SK-N-SH treated with all-trans-retinoic acid at 6 μM for 48 hours (cell line): ENCODE measurements around the gene GMPS.

Experiments used
- ATAC-seq: fragments of 200-7000 bp; cut with Tn5 transposase; 3 replicates; pipeline ENCODE4 v1.9.1; 2020; ENCODE audit warnings: mild to moderate bottlenecking, moderate library complexity
- ARNTL ChIP-seq: fragments of 450-650 bp; formaldehyde crosslinking; IDR thresholded peaks from 2 replicates; pipeline ENCODE4 v1.5.0; 2020; ENCODE audit warnings: low read depth, mild to moderate bottlenecking, moderate library complexity, borderline replicate concordance
- BACH2 ChIP-seq: fragments of 250-450 bp; sonication (Bioruptor Pico); IDR thresholded peaks from 2 replicates; pipeline ENCODE4 v1.9.0; 2021; ENCODE audit warnings: mild to moderate bottlenecking, borderline replicate concordance
- CSDC2 ChIP-seq: fragments of 250-450 bp; sonication (Bioruptor Pico); IDR thresholded peaks from 2 replicates; pipeline ENCODE4 v1.5.0; 2020; ENCODE audit warnings: mild to moderate bottlenecking, moderate library complexity
- ESRRG ChIP-seq: fragments of 250-450 bp; sonication (Bioruptor Pico); IDR thresholded peaks from 2 replicates; pipeline ENCODE4 v1.6.1; 2021; ENCODE audit warnings: mild to moderate bottlenecking
- GLIS3 ChIP-seq: fragments of 250-450 bp; sonication (Bioruptor Pico); IDR thresholded peaks from 2 replicates; pipeline ENCODE4 v1.5.0; 2020; ENCODE audit warnings: mild to moderate bottlenecking, moderate library complexity
- ISL1 ChIP-seq: fragments of 250-450 bp; sonication (Bioruptor Pico); IDR thresholded peaks from 2 replicates; pipeline ENCODE4 v2.1.2; 2022; ENCODE audit warnings: mild to moderate bottlenecking, moderate library complexity
- PPARA ChIP-seq: fragments of 250-450 bp; sonication (Bioruptor Pico); IDR thresholded peaks from 2 replicates; pipeline ENCODE4 v1.5.0; 2020; ENCODE audit warnings: mild to moderate bottlenecking, borderline replicate concordance
- RARB ChIP-seq: fragments of 250-450 bp; sonication (Bioruptor Pico); IDR thresholded peaks from 2 replicates; pipeline ENCODE4 v1.8.0; 2021; ENCODE audit warnings: mild to moderate bottlenecking, moderate library complexity
- SNAI2 ChIP-seq: fragments of 250-450 bp; sonication (Bioruptor Pico); IDR thresholded peaks from 2 replicates; pipeline ENCODE4 v1.5.0; 2020; ENCODE audit warnings: mild to moderate bottlenecking, moderate library complexity
- TCF4 ChIP-seq: fragments of 250-450 bp; sonication (Bioruptor Pico); IDR thresholded peaks from 2 replicates; pipeline ENCODE4 v1.8.0; 2021; ENCODE audit warnings: mild to moderate bottlenecking, moderate library complexity, borderline replicate concordance
- TOX ChIP-seq: fragments of 250-450 bp; sonication (Bioruptor Pico); IDR thresholded peaks from 2 replicates; pipeline ENCODE4 v1.8.0; 2021; ENCODE audit warnings: mild to moderate bottlenecking, moderate library complexity, borderline replicate concordance
- ZC3H10 ChIP-seq: fragments of 250-450 bp; sonication (Bioruptor Pico); IDR thresholded peaks from 2 replicates; pipeline ENCODE4 v1.5.1; 2021; ENCODE audit warnings: mild to moderate bottlenecking, moderate library complexity
- ZFP3 ChIP-seq: fragments of 250-450 bp; sonication (Bioruptor Pico); IDR thresholded peaks from 2 replicates; pipeline ENCODE4 v1.5.0; 2020; ENCODE audit warnings: mild to moderate bottlenecking, moderate library complexity
- ZFP30 ChIP-seq: fragments of 450-650 bp; formaldehyde crosslinking; IDR thresholded peaks from 2 replicates; pipeline ENCODE4 v1.5.0; 2022; ENCODE audit warnings: mild to moderate bottlenecking, moderate library complexity
- ZNF565 ChIP-seq: fragments of 450-650 bp; formaldehyde crosslinking; conservative IDR thresholded peaks from 2 replicates; pipeline ENCODE4 v1.5.0; 2020; ENCODE audit warnings: low read depth, mild to moderate bottlenecking, moderate library complexity
- ZNF70 ChIP-seq: fragments of 450-650 bp; formaldehyde crosslinking; IDR thresholded peaks from 2 replicates; pipeline ENCODE4 v1.5.0; 2020; ENCODE audit warnings: mild to moderate bottlenecking, moderate library complexity
- ZNF8 ChIP-seq: fragments of 450-650 bp; formaldehyde crosslinking; IDR thresholded peaks from 2 replicates; pipeline ENCODE4 v1.5.0; 2020; ENCODE audit warnings: mild to moderate bottlenecking, moderate library complexity
- TF ChIP-seq, protein P1 (sequence below): fragments of 250-450 bp; sonication (Bioruptor Pico); IDR thresholded peaks from 2 replicates; pipeline ENCODE4 v1.5.1; 2021; ENCODE audit warnings: mild to moderate bottlenecking, moderate library complexity
- TF ChIP-seq, protein P2 (sequence below): fragments of 250-450 bp; sonication (Bioruptor Pico); IDR thresholded peaks from 2 replicates; pipeline ENCODE4 v1.8.0; 2021; ENCODE audit warnings: low read depth, mild to moderate bottlenecking, moderate library complexity, borderline replicate concordance
- TF ChIP-seq, protein P3 (sequence below): fragments of 250-450 bp; sonication (Bioruptor Pico); IDR thresholded peaks from 2 replicates; pipeline ENCODE4 v1.8.0; 2020; ENCODE audit warnings: mild to moderate bottlenecking, moderate library complexity, borderline replicate concordance
- TF ChIP-seq, protein P4 (sequence below): fragments of 250-450 bp; sonication (Bioruptor Pico); IDR thresholded peaks from 2 replicates; pipeline ENCODE4 v1.5.0; 2020; ENCODE audit warnings: mild to moderate bottlenecking, moderate library complexity

Gene GMPS

DNA sequence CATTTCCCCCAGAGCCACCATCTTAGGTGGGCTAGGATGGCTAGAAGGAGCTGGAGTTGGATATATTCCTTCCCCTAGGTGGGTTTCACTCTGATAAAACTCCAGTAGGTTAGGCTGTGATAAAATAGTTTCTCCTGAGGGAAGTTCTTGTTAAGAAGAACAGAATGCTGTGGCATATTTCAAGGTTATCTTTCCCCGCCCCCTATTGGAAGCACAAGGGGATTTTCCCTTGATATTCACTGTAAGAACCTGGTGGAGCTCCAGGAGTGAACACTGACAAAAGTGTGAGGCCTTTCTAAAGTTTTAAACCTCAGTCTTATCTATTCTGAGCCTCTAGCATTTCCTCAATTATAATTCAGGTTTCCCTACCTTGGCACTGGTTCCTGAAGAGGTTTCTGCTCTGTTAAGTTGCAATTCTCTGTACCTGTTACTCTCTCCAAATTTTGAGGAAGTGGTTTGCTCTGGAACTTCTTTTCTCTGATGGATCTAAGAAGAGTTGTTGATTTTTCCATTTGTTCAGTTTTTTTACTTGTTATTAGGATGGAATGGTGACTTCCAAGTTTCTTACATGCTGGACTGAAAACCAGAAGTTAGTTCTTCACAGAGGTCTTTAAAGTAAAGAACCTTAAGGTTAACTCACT lies 113.5 kb downstream of the GMPS start:
- no peak for ATAC-seq
- TF ChIP-seq ZNF70 (CRISPR knock-in tag) (no peak), ZNF565 (CRISPR knock-in tag) (no peak), ZFP3 (no peak)

DNA sequence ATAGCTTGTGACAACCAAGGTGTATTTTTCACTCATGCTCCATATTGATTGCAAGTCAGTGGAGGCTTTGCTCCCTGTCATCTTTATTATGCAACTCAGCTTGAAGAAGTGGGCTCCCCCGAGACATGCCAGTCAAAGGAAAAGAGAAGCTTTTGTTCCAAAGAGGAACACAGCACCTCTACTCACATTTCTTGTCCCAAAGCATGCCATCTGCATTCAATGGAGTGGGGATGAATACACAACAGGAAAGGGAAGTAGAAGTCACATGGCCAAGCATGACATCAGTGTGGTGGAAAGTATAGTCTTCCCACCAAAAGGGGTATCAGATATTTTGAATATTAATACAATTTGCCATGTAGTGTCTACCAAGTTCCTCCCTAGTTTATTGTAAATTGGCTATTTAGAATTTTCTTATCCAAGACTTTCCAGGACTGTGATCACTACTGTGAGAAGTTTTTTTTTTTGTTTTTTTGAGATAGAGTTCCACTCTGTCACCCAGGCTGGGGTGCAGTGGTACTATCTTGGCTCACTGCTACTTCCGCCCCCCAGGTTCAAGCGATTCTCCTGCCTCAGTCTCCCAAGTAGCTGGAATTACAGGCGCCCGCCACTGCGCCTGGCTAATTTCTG lies 114.5 kb downstream of the GMPS start:
- no peak for TF ChIP-seq ZC3H10 (CRISPR knock-in tag)
- TF ChIP-seq, protein P1, sequence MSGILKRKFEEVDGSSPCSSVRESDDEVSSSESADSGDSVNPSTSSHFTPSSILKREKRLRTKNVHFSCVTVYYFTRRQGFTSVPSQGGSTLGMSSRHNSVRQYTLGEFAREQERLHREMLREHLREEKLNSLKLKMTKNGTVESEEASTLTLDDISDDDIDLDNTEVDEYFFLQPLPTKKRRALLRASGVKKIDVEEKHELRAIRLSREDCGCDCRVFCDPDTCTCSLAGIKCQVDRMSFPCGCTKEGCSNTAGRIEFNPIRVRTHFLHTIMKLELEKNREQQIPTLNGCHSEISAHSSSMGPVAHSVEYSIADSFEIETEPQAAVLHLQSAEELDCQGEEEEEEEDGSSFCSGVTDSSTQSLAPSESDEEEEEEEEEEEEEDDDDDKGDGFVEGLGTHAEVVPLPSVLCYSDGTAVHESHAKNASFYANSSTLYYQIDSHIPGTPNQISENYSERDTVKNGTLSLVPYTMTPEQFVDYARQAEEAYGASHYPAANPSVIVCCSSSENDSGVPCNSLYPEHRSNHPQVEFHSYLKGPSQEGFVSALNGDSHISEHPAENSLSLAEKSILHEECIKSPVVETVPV (CRISPR knock-in tag) = no peak
- no peak for TF ChIP-seq ZNF565 (CRISPR knock-in tag)
- TF ChIP-seq ZNF70 (CRISPR knock-in tag) = no peak
- no peak for TF ChIP-seq ZNF8 (CRISPR knock-in tag)
- no peak for TF ChIP-seq TOX
- TF ChIP-seq ESRRG = no peak
- no peak for TF ChIP-seq ISL1
- TF ChIP-seq BACH2 (CRISPR knock-in tag) = no peak
- TF ChIP-seq SNAI2 (CRISPR knock-in tag) = no peak
- TF ChIP-seq, protein P2, sequence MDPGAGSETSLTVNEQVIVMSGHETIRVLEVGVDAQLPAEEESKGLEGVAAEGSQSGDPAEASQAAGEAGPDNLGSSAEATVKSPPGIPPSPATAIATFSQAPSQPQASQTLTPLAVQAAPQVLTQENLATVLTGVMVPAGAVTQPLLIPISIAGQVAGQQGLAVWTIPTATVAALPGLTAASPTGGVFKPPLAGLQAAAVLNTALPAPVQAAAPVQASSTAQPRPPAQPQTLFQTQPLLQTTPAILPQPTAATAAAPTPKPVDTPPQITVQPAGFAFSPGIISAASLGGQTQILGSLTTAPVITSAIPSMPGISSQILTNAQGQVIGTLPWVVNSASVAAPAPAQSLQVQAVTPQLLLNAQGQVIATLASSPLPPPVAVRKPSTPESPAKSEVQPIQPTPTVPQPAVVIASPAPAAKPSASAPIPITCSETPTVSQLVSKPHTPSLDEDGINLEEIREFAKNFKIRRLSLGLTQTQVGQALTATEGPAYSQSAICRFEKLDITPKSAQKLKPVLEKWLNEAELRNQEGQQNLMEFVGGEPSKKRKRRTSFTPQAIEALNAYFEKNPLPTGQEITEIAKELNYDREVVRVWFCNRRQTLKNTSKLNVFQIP (CRISPR knock-in tag) = no peak
- no peak for TF ChIP-seq RARB
- no peak for ATAC-seq

DNA sequence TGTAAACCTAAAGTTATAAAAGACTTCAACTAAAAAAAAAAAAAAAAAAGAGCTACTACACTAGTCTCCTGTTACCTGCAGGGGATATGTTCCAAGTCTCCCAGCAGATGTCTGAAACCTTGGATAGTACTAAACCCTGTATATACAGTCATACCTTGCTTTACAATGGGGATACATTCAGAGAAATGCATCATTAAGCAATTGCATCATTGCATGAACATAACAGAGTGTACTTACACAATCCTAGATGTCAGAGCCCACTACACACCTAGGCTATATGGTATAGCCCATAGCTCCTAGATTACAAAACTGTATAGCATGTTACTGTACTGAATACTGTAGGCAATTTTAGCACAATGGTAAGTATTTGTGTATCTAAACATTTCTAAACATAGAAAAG lies 119.1 kb downstream of the GMPS start:
- TF ChIP-seq BACH2 (CRISPR knock-in tag) (no peak), ZNF565 (CRISPR knock-in tag) (no peak), ISL1 (no peak)
- TF ChIP-seq, protein P3, sequence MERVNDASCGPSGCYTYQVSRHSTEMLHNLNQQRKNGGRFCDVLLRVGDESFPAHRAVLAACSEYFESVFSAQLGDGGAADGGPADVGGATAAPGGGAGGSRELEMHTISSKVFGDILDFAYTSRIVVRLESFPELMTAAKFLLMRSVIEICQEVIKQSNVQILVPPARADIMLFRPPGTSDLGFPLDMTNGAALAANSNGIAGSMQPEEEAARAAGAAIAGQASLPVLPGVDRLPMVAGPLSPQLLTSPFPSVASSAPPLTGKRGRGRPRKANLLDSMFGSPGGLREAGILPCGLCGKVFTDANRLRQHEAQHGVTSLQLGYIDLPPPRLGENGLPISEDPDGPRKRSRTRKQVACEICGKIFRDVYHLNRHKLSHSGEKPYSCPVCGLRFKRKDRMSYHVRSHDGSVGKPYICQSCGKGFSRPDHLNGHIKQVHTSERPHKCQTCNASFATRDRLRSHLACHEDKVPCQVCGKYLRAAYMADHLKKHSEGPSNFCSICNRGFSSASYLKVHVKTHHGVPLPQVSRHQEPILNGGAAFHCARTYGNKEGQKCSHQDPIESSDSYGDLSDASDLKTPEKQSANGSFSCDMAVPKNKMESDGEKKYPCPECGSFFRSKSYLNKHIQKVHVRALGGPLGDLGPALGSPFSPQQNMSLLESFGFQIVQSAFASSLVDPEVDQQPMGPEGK (CRISPR knock-in tag) = no peak
- TF ChIP-seq, all 23 proteins: peak for 0
- no peak for ATAC-seq

DNA sequence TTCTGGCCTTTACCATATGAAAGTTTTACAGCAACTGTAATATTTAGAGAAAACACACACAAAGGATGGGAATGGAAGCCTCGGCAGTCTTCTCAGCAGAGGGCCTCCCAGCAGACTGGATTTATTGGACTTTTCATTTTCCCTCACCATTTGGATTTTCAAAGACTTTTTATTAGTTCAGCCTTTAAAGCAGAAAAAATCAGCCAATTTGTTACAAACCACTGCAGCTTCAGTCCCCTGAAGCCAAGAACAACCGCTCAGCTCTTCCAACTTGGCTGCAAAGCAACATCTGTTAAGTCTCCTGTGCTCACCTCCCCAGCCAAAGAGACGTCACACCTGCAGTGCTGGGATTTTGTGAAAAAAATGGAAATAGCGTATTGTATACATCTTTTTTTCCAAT lies 120.8 kb downstream of the GMPS start:
- no peak for ATAC-seq
- TF ChIP-seq CSDC2 (CRISPR knock-in tag) = no peak
- no peak for TF ChIP-seq GLIS3 (CRISPR knock-in tag)
- TF ChIP-seq ARNTL = no peak
- no peak for TF ChIP-seq ZFP30 (CRISPR knock-in tag)
- no peak for TF ChIP-seq TCF4 (CRISPR knock-in tag)
- TF ChIP-seq, protein P4, sequence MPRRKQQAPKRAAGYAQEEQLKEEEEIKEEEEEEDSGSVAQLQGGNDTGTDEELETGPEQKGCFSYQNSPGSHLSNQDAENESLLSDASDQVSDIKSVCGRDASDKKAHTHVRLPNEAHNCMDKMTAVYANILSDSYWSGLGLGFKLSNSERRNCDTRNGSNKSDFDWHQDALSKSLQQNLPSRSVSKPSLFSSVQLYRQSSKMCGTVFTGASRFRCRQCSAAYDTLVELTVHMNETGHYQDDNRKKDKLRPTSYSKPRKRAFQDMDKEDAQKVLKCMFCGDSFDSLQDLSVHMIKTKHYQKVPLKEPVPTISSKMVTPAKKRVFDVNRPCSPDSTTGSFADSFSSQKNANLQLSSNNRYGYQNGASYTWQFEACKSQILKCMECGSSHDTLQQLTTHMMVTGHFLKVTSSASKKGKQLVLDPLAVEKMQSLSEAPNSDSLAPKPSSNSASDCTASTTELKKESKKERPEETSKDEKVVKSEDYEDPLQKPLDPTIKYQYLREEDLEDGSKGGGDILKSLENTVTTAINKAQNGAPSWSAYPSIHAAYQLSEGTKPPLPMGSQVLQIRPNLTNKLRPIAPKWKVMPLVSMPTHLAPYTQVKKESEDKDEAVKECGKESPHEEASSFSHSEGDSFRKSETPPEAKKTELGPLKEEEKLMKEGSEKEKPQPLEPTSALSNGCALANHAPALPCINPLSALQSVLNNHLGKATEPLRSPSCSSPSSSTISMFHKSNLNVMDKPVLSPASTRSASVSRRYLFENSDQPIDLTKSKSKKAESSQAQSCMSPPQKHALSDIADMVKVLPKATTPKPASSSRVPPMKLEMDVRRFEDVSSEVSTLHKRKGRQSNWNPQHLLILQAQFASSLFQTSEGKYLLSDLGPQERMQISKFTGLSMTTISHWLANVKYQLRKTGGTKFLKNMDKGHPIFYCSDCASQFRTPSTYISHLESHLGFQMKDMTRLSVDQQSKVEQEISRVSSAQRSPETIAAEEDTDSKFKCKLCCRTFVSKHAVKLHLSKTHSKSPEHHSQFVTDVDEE = no peak
- no peak for TF ChIP-seq PPARA (CRISPR knock-in tag)
- TF ChIP-seq ISL1 = no peak
- TF ChIP-seq BACH2 (CRISPR knock-in tag) = no peak
- TF ChIP-seq, protein P1 (CRISPR knock-in tag) = no peak
- TF ChIP-seq ZNF70 (CRISPR knock-in tag) = no peak
- no peak for TF ChIP-seq SNAI2 (CRISPR knock-in tag)
- TF ChIP-seq, protein P3 (CRISPR knock-in tag) = no peak
- no peak for TF ChIP-seq ESRRG
- TF ChIP-seq RARB = no peak
- no peak for TF ChIP-seq ZFP3
